Natural killer cell treated with Interleukin-12 subunit alpha and Interleukin-12 subunit beta and Interleukin-15 and Interleukin-18, amount 100 ng/mL, for 72 hours (primary cell): ENCODE measurements around the gene CCL1. TPM values are rescaled to one million over a fixed set of nuclear protein-coding genes. Genes with fewer than 3 reads are reported as not detected.
A peak's percentile ranks its signal among the peaks of the same experiment; 100 is the strongest.

Experiments used
- ATAC-seq, 2 donors: fragments of 150-1000 bp; cut with Tn5 transposase in 1 of 2; sonication (Bioruptor Pico), chemical (Tn5 transposase) in 1 of 2; 2 replicates each; pipeline ENCODE4 v1.10.0; 2021
- DNase-seq: peaks from one replicate; pipeline ENCODE4 v3.0.0; 2022; ENCODE audit warnings: low spot score
- H3K27ac Mint-ChIP-seq, 2 donors: 1 replicate in 1 of 2; 2 replicates in 1 of 2; pipeline ENCODE4 v1.8.0; 2022; ENCODE audit warnings: mixed read lengths in 2 of 2, mild to moderate bottlenecking in 1 of 2, moderate library complexity in 1 of 2
- H3K27me3 Mint-ChIP-seq, 2 donors: 1 replicate in 1 of 2; 2 replicates in 1 of 2; pipeline ENCODE4 v1.8.0; 2022; ENCODE audit warnings: mixed read lengths in 2 of 2
- H3K36me3 Mint-ChIP-seq: one replicate; pipeline ENCODE4 v1.8.0; 2022; ENCODE audit warnings: mixed read lengths
- H3K4me1 Mint-ChIP-seq, 2 donors: 1 replicate in 1 of 2; 2 replicates in 1 of 2; pipeline ENCODE4 v1.8.0; 2022; ENCODE audit warnings: low read depth in 2 of 2, mixed read lengths in 2 of 2, mild to moderate bottlenecking in 1 of 2
- H3K4me3 Mint-ChIP-seq: one replicate; pipeline ENCODE4 v1.8.0; 2022; ENCODE audit warnings: mixed read lengths
- H3K9me3 Mint-ChIP-seq: 2 replicates; pipeline ENCODE4 v1.8.0; 2022; ENCODE audit warnings: mixed read lengths
- total RNA-seq, 2 donors: library from RNA; stranded (reverse); gene quantifications; one replicate each; pipeline ENCODE4 v1.2.3, GENCODE V29; 2022

CCL1 gene
- total RNA-seq, 2 donors from 2014 or later, result 3.5 to 4.8 TPM

- DNase-seq (no peak), ATAC-seq (no peak)
- H3K4me3 Mint-ChIP-seq, result no peak overlapping the region
- peaks cover 0 to 10% of the 10 kb centered on the region in 2 donors for H3K27me3 Mint-ChIP-seq
- H3K36me3 Mint-ChIP-seq, result no peaks in the 10 kb centered on the region
- no peak overlapping the region for H3K27ac Mint-ChIP-seq
- H3K9me3 Mint-ChIP-seq, result no peaks in the 10 kb centered on the region
- peaks cover 9 to 28% of the 10 kb centered on the region in 2 donors for H3K4me1 Mint-ChIP-seq
Measured at GRCh38 chr17:34375426-34375997, 12.5 kb upstream of the CCL1 start.

- Mint-ChIP-seq H3K36me3 (no peaks in the 10 kb centered on the region), H3K27ac (no peak overlapping the region), H3K4me1 (peaks cover 9 to 22% of the 10 kb centered on the region in 2 donors), H3K9me3 (no peaks in the 10 kb centered on the region), H3K4me3 (no peak overlapping the region), H3K27me3 (peaks cover 0 to 10% of the 10 kb centered on the region in 2 donors)
- no peak for DNase-seq
- no peak for ATAC-seq
Measured at GRCh38 chr17:34374457-34374856, 11.4 kb upstream of the CCL1 start.

GRCh38 chr17:34371405-34372100, 8.5 kb upstream of the CCL1 start:
- H3K9me3 Mint-ChIP-seq, result no peaks in the 10 kb centered on the region
- no peak for DNase-seq
- H3K4me1 Mint-ChIP-seq, result peaks cover 6% of the 10 kb centered on the region in 2 donors
- H3K4me3 Mint-ChIP-seq, result no peak overlapping the region
- H3K27ac Mint-ChIP-seq, result no peak overlapping the region
- ATAC-seq, result no peak
- H3K27me3 Mint-ChIP-seq, result peaks cover 0 to 6% of the 10 kb centered on the region in 2 donors
- H3K36me3 Mint-ChIP-seq, result no peaks in the 10 kb centered on the region

GRCh38 chr17:34370997-34371395, 8.0 kb upstream of the CCL1 start:
- H3K4me3 Mint-ChIP-seq, result no peak overlapping the region
- ATAC-seq, result peak in 1 of 2 donors; percentile 28
- no peak for DNase-seq
- no peaks in the 10 kb centered on the region for H3K36me3 Mint-ChIP-seq
- H3K27ac Mint-ChIP-seq, result no peak overlapping the region
- H3K4me1 Mint-ChIP-seq, result peaks cover 4 to 6% of the 10 kb centered on the region in 2 donors
- H3K9me3 Mint-ChIP-seq, result no peaks in the 10 kb centered on the region
- peaks cover 0 to 6% of the 10 kb centered on the region in 2 donors for H3K27me3 Mint-ChIP-seq

- Mint-ChIP-seq H3K27me3 (peaks cover 3 to 4% of the 10 kb centered on the region in 2 donors), H3K36me3 (no peaks in the 10 kb centered on the region), H3K4me3 (no peak overlapping the region), H3K27ac (no peak overlapping the region), H3K4me1 (peaks cover 8 to 9% of the 10 kb centered on the region in 2 donors), H3K9me3 (no peaks in the 10 kb centered on the region)
- ATAC-seq (no peak), DNase-seq (no peak)
Measured at GRCh38 chr17:34370376-34370996, 7.5 kb upstream of the CCL1 start.

GRCh38 chr17:34369571-34369970, 6.5 kb upstream of the CCL1 start:
- ATAC-seq, result no peak
- peaks cover 10 to 16% of the 10 kb centered on the region in 2 donors for H3K4me1 Mint-ChIP-seq
- no peaks in the 10 kb centered on the region for H3K9me3 Mint-ChIP-seq
- no peak for DNase-seq
- no peak overlapping the region for H3K27ac Mint-ChIP-seq
- no peak overlapping the region for H3K4me3 Mint-ChIP-seq
- no peaks in the 10 kb centered on the region for H3K36me3 Mint-ChIP-seq
- H3K27me3 Mint-ChIP-seq, result peaks cover under 1 to 10% of the 10 kb centered on the region in 2 donors

GRCh38 chr17:34368946-34369500, 6.0 kb upstream of the CCL1 start:
- Mint-ChIP-seq H3K27ac (no peak overlapping the region), H3K4me1 (peaks cover 10 to 16% of the 10 kb centered on the region in 2 donors), H3K9me3 (no peaks in the 10 kb centered on the region), H3K36me3 (no peaks in the 10 kb centered on the region), H3K4me3 (no peak overlapping the region), H3K27me3 (peaks cover 0 to 10% of the 10 kb centered on the region in 2 donors)
- ATAC-seq (no peak), DNase-seq (no peak)

- Mint-ChIP-seq H3K27ac (no peak overlapping the region), H3K9me3 (no peaks in the 10 kb centered on the region), H3K4me3 (no peak overlapping the region), H3K27me3 (peaks cover 0 to 11% of the 10 kb centered on the region in 2 donors), H3K36me3 (no peaks in the 10 kb centered on the region), H3K4me1 (peaks cover 10 to 16% of the 10 kb centered on the region in 2 donors)
- DNase-seq (no peak), ATAC-seq (no peak)
Measured at GRCh38 chr17:34368196-34368945, 5.3 kb upstream of the CCL1 start.

- no peak for ATAC-seq
- H3K27ac Mint-ChIP-seq, result no peak overlapping the region
- H3K4me3 Mint-ChIP-seq, result no peak overlapping the region
- no peak for DNase-seq
- no peaks in the 10 kb centered on the region for H3K9me3 Mint-ChIP-seq
- no peaks in the 10 kb centered on the region for H3K36me3 Mint-ChIP-seq
- peaks cover 14 to 21% of the 10 kb centered on the region in 2 donors for H3K4me1 Mint-ChIP-seq
- peaks cover 0 to 17% of the 10 kb centered on the region in 2 donors for H3K27me3 Mint-ChIP-seq
Measured at GRCh38 chr17:34367486-34368195, 4.6 kb upstream of the CCL1 start.

GRCh38 chr17:34366529-34367107, 3.6 kb upstream of the CCL1 start:
- ATAC-seq (no peak), DNase-seq (no peak)
- Mint-ChIP-seq H3K27ac (no peak overlapping the region), H3K4me3 (peak overlapping the region; percentile 23), H3K36me3 (no peaks in the 10 kb centered on the region), H3K27me3 (peaks cover 4 to 21% of the 10 kb centered on the region in 2 donors), H3K4me1 (peaks cover 17 to 21% of the 10 kb centered on the region in 2 donors), H3K9me3 (no peaks in the 10 kb centered on the region)

GRCh38 chr17:34366010-34366409, 3.0 kb upstream of the CCL1 start:
- no peak overlapping the region for H3K27ac Mint-ChIP-seq

GRCh38 chr17:34365340-34365739, 2.3 kb upstream of the CCL1 start:
- Mint-ChIP-seq H3K4me3 (no peak overlapping the region), H3K4me1 (peaks cover 10 to 16% of the 10 kb centered on the region in 2 donors)
- no peak for ATAC-seq

More at GRCh38 chr17:34366010-34366409, 3.0 kb upstream of the CCL1 start:
- Mint-ChIP-seq H3K4me1 (peaks cover 14 to 21% of the 10 kb centered on the region in 2 donors), H3K27me3 (peaks cover 7 to 21% of the 10 kb centered on the region in 2 donors), H3K4me3 (no peak overlapping the region), H3K9me3 (no peaks in the 10 kb centered on the region), H3K36me3 (no peaks in the 10 kb centered on the region)
- DNase-seq (no peak), ATAC-seq (no peak)

More at GRCh38 chr17:34365340-34365739, 2.3 kb upstream of the CCL1 start:
- Mint-ChIP-seq H3K27ac (no peak overlapping the region), H3K27me3 (peaks cover 8 to 21% of the 10 kb centered on the region in 2 donors), H3K9me3 (no peaks in the 10 kb centered on the region), H3K36me3 (no peaks in the 10 kb centered on the region)
- DNase-seq, result no peak
